Endodermal cell (in vitro differentiated cells): ENCODE data around the gene TAF4B. TPM values are rescaled to one million over a fixed set of nuclear protein-coding genes. Genes with fewer than 3 reads are reported as not detected.
A peak's percentile ranks its signal among the peaks of the same experiment; 100 is the strongest.

Source experiments
- DNase-seq: peaks from one replicate; pipeline ENCODE4 v3.0.0-alpha.2; 2017
- H3K27ac ChIP-seq: 2 replicates; pipeline ENCODE4 v1.5.1; 2013; ENCODE audit warnings: mild to moderate bottlenecking, low read depth, low read length, moderate library complexity
- H3K27me3 ChIP-seq: 2 replicates; pipeline ENCODE4 v1.6.1; 2013; ENCODE audit warnings: mild to moderate bottlenecking, low read length, moderate library complexity; ENCODE audit not compliant: insufficient read depth, control insufficient read depth, poor library complexity, severe bottlenecking
- H3K36me3 ChIP-seq: 2 replicates; pipeline ENCODE4 v1.7.0; 2013; ENCODE audit warnings: mild to moderate bottlenecking, low read length, moderate library complexity; ENCODE audit not compliant: control insufficient read depth, insufficient read depth
- H3K4me1 ChIP-seq: one replicate; pipeline ENCODE4 v1.7.0; 2013; ENCODE audit warnings: low read length; ENCODE audit not compliant: control insufficient read depth, insufficient read depth
- H3K4me3 ChIP-seq: 2 replicates; pipeline ENCODE4 v1.5.1; 2013; ENCODE audit warnings: mild to moderate bottlenecking, low read length, moderate library complexity
- H3K9ac ChIP-seq: 2 replicates; pipeline ENCODE4 v1.6.1; 2013; ENCODE audit warnings: mild to moderate bottlenecking, low read length, moderate library complexity; ENCODE audit not compliant: poor library complexity, severe bottlenecking; ENCODE audit errors: extremely low read depth
- H3K9me3 ChIP-seq: 2 replicates; pipeline ENCODE4 v1.6.1; 2013; ENCODE audit warnings: mild to moderate bottlenecking, low read length, moderate library complexity; ENCODE audit not compliant: control insufficient read depth
- H3K27ac Mint-ChIP-seq: 2 replicates; pipeline ENCODE4 v1.8.0; 2020; ENCODE audit warnings: mixed read lengths
- H3K27me3 Mint-ChIP-seq: 2 replicates; pipeline ENCODE4 v1.8.0; 2021; ENCODE audit warnings: mild to moderate bottlenecking, mixed read lengths; ENCODE audit not compliant: insufficient read depth
- H3K36me3 Mint-ChIP-seq: 2 replicates; pipeline ENCODE4 v1.8.0; 2020; ENCODE audit warnings: low read depth, mixed read lengths
- H3K4me1 Mint-ChIP-seq: 2 replicates; pipeline ENCODE4 v1.8.0; 2020; ENCODE audit warnings: mixed read lengths
- H3K4me3 Mint-ChIP-seq: 2 replicates; pipeline ENCODE4 v1.8.0; 2020; ENCODE audit warnings: mild to moderate bottlenecking, moderate library complexity, mixed read lengths
- H3K9me3 Mint-ChIP-seq: 2 replicates; pipeline ENCODE4 v1.8.0; 2020; ENCODE audit warnings: mild to moderate bottlenecking, mixed read lengths
- CTCF ChIP-seq: fragments of 200-600 bp; sonication (generic); conservative IDR thresholded peaks from 2 replicates; pipeline ENCODE4 v1.5.0; 2021; ENCODE audit warnings: antibody characterized with exemption, mild to moderate bottlenecking
- WGBS, 2 experiments: methylation state at CpG; one replicate each; pipeline versions ENCODE4 v1.1.5 to v1.1.7; 2013; ENCODE audit warnings: missing lambda C conversion rate in 2 of 2, mixed read lengths in 1 of 2; ENCODE audit not compliant: insufficient coverage in 1 of 2, insufficient read length in 1 of 2; 5-methylcytosine and 5-hydroxymethylcytosine counted together
- total RNA-seq, 2 donors: library from RNA; stranded (reverse); fragmentation: NEBNext Ultra II Directional in 1 of 2; extraction: Animal tissue kit (Norgen Biotek cat#: 25700) in 1 of 2; gene quantifications; 2 replicates in 1 of 2; 3 replicates in 1 of 2; pipeline ENCODE4 v1.2.1, GENCODE V29; 2021

The TAF4B gene
- total RNA-seq, 2 donors from 2014 or later, result 6.9 to 7.7 TPM

- 100% methylated on average over 1 of the region's 1 CpG for WGBS, 2 experiments
- Mint-ChIP-seq H3K27ac (no peak overlapping the region), H3K36me3 (peaks cover 53% of the 10 kb centered on the region), H3K27me3 (no peaks in the 10 kb centered on the region), H3K4me1 (peaks cover 4% of the 10 kb centered on the region), H3K4me3 (no peak overlapping the region), H3K9me3 (peaks cover 18% of the 10 kb centered on the region)
- TF ChIP-seq CTCF, result no peak
- Histone ChIP-seq H3K9me3 (peaks cover 37% of the 10 kb centered on the region), H3K36me3 (peaks cover 46% of the 10 kb centered on the region), H3K27me3 (peaks cover 5% of the 10 kb centered on the region), H3K27ac (no peak overlapping the region), H3K4me1 (no peaks in the 10 kb centered on the region), H3K4me3 (peak overlapping the region; percentile 44), H3K9ac (no peak overlapping the region)
- DNase-seq, result no peak
Measured at GRCh38 chr18:26279428-26279827, 53.2 kb downstream of the TAF4B start.

GRCh38 chr18:26286008-26286407 lies 59.8 kb downstream of the TAF4B start:
- H3K4me1 ChIP-seq, result no peaks in the 10 kb centered on the region
- no peaks in the 10 kb centered on the region for H3K9me3 Mint-ChIP-seq
- WGBS, 2 experiments, result 91 to 98% methylated on average over 1 of the region's 1 CpG

GRCh38 chr18:26287644-26288043 lies 61.4 kb downstream of the TAF4B start:
- peaks cover 23% of the 10 kb centered on the region for H3K36me3 Mint-ChIP-seq
- no peak overlapping the region for H3K27ac Mint-ChIP-seq

More at GRCh38 chr18:26286008-26286407, 59.8 kb downstream of the TAF4B start:
- H3K9ac ChIP-seq, result no peak overlapping the region
- H3K27me3 ChIP-seq, result no peaks in the 10 kb centered on the region
- Mint-ChIP-seq H3K27ac (no peak overlapping the region), H3K36me3 (peaks cover 26% of the 10 kb centered on the region), H3K27me3 (no peaks in the 10 kb centered on the region), H3K4me3 (no peak overlapping the region), H3K4me1 (no peaks in the 10 kb centered on the region)
- no peak for DNase-seq
- TF ChIP-seq CTCF, result no peak
- peaks cover 43% of the 10 kb centered on the region for H3K36me3 ChIP-seq
- no peak overlapping the region for H3K27ac ChIP-seq
- H3K9me3 ChIP-seq, result peaks cover 13% of the 10 kb centered on the region
- H3K4me3 ChIP-seq, result no peak overlapping the region

More at GRCh38 chr18:26287644-26288043, 61.4 kb downstream of the TAF4B start:
- peaks cover 11% of the 10 kb centered on the region for H3K9me3 ChIP-seq
- H3K4me1 ChIP-seq, result no peaks in the 10 kb centered on the region
- H3K4me1 Mint-ChIP-seq, result no peaks in the 10 kb centered on the region
- TF ChIP-seq CTCF, result no peak
- no peaks in the 10 kb centered on the region for H3K9me3 Mint-ChIP-seq
- H3K4me3 ChIP-seq, result no peak overlapping the region
- H3K27me3 ChIP-seq, result no peaks in the 10 kb centered on the region
- no peak overlapping the region for H3K27ac ChIP-seq
- no peak overlapping the region for H3K9ac ChIP-seq
- H3K4me3 Mint-ChIP-seq, result no peak overlapping the region
- no peak for DNase-seq
- peaks cover 42% of the 10 kb centered on the region for H3K36me3 ChIP-seq
- no peaks in the 10 kb centered on the region for H3K27me3 Mint-ChIP-seq
- WGBS, 2 experiments, result 87 to 96% methylated on average over 4 of the region's 4 CpGs
